Liver (tissue), 3 donors: ENCODE data around the gene CAPZB.

Source experiments
- RXRA ChIP-seq, 2 donors: IDR thresholded peaks; 2 replicates each; pipeline ENCODE4 v1.6.1; 2017 to 2018; ENCODE audit warnings: antibody characterized with exemption in 2 of 2, mild to moderate bottlenecking in 1 of 2
- SP1 ChIP-seq: IDR thresholded peaks from 2 replicates; pipeline ENCODE4 v1.6.1; 2018; ENCODE audit warnings: antibody characterized with exemption, mild to moderate bottlenecking
- TF ChIP-seq, protein P1 (sequence below): fragments of 150-350 bp; IDR thresholded peaks from 2 replicates; pipeline ENCODE4 v1.5.1; 2017; ENCODE audit warnings: improper control_type of control experiment, low read depth, low read length; ENCODE audit not compliant: missing input control
- TF ChIP-seq, protein P2 (sequence below): IDR thresholded peaks from 2 replicates; pipeline ENCODE4 v1.6.1; 2016; ENCODE audit warnings: antibody characterized with exemption
- donor health status: healthy.
- donor health status: healthy.

DNA sequence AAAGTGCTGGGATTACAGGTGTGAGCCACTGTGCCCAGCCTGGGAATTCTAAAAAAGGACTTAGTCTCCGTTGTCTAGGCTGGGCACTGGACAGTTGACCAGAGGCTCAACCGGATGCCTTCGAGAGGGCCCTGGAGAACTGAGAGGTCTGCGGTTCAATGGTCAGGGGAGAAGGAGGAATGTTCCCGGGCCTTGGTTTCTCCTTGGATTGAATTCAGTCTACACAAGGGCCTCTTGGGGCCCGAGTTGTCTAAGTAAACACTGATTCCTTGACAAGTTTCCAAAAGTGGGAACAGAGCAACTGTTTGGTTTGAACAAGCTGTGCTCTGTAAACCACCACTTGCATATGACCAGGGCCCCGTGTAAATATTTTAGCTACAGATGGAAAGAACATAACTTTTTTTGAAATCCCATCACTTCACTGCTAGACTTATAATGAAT is 29.1 kb upstream of the CAPZB start:
- TF ChIP-seq, protein P1, sequence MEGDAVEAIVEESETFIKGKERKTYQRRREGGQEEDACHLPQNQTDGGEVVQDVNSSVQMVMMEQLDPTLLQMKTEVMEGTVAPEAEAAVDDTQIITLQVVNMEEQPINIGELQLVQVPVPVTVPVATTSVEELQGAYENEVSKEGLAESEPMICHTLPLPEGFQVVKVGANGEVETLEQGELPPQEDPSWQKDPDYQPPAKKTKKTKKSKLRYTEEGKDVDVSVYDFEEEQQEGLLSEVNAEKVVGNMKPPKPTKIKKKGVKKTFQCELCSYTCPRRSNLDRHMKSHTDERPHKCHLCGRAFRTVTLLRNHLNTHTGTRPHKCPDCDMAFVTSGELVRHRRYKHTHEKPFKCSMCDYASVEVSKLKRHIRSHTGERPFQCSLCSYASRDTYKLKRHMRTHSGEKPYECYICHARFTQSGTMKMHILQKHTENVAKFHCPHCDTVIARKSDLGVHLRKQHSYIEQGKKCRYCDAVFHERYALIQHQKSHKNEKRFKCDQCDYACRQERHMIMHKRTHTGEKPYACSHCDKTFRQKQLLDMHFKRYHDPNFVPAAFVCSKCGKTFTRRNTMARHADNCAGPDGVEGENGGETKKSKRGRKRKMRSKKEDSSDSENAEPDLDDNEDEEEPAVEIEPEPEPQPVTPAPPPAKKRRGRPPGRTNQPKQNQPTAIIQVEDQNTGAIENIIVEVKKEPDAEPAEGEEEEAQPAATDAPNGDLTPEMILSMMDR, result no peak
- TF ChIP-seq, protein P2, sequence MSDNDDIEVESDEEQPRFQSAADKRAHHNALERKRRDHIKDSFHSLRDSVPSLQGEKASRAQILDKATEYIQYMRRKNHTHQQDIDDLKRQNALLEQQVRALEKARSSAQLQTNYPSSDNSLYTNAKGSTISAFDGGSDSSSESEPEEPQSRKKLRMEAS, result no peak
- no peak for TF ChIP-seq SP1
- no peak for TF ChIP-seq RXRA (IDR thresholded peaks at IDR 0.05)
